Upper lobe of left lung (tissue), 4 donors: Measurements from ENCODE around the gene UNC45A.

Source experiments
- CTCF ChIP-seq, 6 experiments: fragments of 450-650 bp in 4 of 6; fragments of 200-600 bp in 2 of 6; sonication (generic) in 2 of 6; IDR thresholded peaks; one replicate each; pipeline ENCODE4 v1.5.1; 2016 to 2019; ENCODE audit warnings: antibody characterized with exemption in 6 of 6
- POLR2A ChIP-seq, 4 donors: fragments of 450-650 bp; IDR thresholded peaks; one replicate each; pipeline ENCODE4 v1.5.1; 2016 to 2017; ENCODE audit warnings: antibody characterized with exemption in 4 of 4, mild to moderate bottlenecking in 2 of 4
- POLR2AphosphoS5 ChIP-seq, 2 donors: sonication (generic); formaldehyde crosslinking; IDR thresholded peaks; one replicate each; pipeline ENCODE4 v1.5.1; 2017; ENCODE audit warnings: antibody characterized with exemption in 2 of 2

- TF ChIP-seq CTCF (IDR thresholded peaks at IDR 0.05), result no peak
- no peak for TF ChIP-seq POLR2AphosphoS5 (IDR thresholded peaks at IDR 0.05)
- TF ChIP-seq POLR2A (IDR thresholded peaks at IDR 0.05), result no peak
Measured at GRCh38 chr15:90915216-90915807, 19.8 kb upstream of the UNC45A start.
